ENCODE data around the gene LIMS2. TPM values are rescaled to one million over a fixed set of nuclear protein-coding genes. Genes with fewer than 3 reads are reported as not detected.
A peak's percentile ranks its signal among the peaks of the same experiment; 100 is the strongest.

The LIMS2 gene
- total and polyA plus RNA-seq, 5 donors, result 163 to 224 (median 200) TPM

DNA sequence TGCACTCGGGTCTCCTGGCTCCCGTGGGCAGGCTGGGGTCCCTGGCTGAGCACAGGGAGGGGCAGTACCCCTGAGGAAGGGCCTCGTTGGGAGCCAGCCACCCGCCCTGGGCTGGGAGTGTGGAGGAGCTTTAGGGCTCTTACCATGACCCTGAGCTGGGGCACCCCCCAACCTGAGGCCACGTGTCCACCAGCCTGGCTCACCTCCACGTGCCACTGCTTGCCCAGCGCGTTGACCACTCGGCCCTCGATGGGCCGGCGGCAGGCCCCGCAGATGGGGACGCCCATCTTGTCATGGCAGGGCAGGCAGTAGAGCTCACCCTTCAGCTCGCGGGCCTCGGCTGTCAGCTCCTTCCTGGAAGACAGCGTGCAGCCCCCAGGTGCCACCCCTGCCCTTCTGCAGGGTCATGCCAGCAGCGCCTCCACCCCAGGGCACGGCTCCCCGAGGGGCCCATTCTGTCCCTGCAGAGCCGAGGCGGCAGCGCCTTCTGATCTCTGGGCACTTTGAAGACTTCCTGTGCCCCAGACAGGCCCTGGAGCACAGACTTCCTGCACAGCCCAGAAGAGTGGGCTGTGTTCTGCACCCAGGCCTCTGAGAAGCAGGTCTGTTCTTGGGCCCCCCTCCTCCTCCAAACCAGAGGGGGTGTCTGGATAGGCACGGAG is 33.4 kb downstream of the LIMS2 start:
- peak; percentile 12 to 65 (median 63) for DNase-seq
- intact Hi-C loops (cut with DNase I), result no loop called here
- H3K4me3 ChIP-seq (ENCODE audit: low read length), result no peak overlapping the region
- no peaks in the 10 kb centered on the region for H3K27me3 ChIP-seq (ENCODE audit: control insufficient read depth, insufficient read depth)
- H3K9me3 ChIP-seq (ENCODE audit: control insufficient read depth, low read length), result no peaks in the 10 kb centered on the region
- WGBS, result 68% methylated on average over 25 of the region's 25 CpGs
- no peak for ATAC-seq
- H3K27ac ChIP-seq (ENCODE audit: low read length), result no peak overlapping the region
- peaks cover 5% of the 10 kb centered on the region for H3K4me1 ChIP-seq (ENCODE audit: control insufficient read depth, insufficient read depth, low read length)

DNA sequence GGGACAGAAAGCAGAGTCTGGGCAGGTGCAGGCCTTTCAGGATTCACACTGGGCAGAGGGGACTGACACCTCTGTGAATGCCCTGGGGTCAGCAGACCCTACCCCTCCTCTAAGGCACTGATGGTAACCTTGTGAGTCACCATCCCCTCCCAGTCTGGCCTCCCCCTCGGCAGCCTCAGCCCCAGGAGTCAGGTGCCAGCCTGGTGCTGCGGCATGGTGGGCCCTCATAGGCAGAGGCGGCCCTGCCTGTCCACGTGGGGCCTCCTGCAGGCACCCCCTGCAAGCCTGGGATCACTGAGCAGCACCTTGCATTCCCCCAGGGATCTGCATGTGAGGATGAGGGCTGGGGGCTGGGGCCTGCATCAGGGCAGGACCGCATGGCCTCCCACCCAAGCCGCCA is 34.2 kb downstream of the LIMS2 start:
- DNase-seq (peak in 2 of 3 donors; percentile 42 to 43), ATAC-seq (no peak)
- 90% methylated on average over 6 of the region's 6 CpGs for WGBS
- Histone ChIP-seq H3K9me3 (ENCODE audit: control insufficient read depth, low read length) (no peaks in the 10 kb centered on the region), H3K4me3 (ENCODE audit: low read length) (no peak overlapping the region), H3K27ac (ENCODE audit: low read length) (no peak overlapping the region), H3K27me3 (ENCODE audit: control insufficient read depth, insufficient read depth) (no peaks in the 10 kb centered on the region), H3K4me1 (ENCODE audit: control insufficient read depth, insufficient read depth, low read length) (peaks cover 3% of the 10 kb centered on the region)
- intact Hi-C loops (cut with DNase I), result no loop called here

DNA sequence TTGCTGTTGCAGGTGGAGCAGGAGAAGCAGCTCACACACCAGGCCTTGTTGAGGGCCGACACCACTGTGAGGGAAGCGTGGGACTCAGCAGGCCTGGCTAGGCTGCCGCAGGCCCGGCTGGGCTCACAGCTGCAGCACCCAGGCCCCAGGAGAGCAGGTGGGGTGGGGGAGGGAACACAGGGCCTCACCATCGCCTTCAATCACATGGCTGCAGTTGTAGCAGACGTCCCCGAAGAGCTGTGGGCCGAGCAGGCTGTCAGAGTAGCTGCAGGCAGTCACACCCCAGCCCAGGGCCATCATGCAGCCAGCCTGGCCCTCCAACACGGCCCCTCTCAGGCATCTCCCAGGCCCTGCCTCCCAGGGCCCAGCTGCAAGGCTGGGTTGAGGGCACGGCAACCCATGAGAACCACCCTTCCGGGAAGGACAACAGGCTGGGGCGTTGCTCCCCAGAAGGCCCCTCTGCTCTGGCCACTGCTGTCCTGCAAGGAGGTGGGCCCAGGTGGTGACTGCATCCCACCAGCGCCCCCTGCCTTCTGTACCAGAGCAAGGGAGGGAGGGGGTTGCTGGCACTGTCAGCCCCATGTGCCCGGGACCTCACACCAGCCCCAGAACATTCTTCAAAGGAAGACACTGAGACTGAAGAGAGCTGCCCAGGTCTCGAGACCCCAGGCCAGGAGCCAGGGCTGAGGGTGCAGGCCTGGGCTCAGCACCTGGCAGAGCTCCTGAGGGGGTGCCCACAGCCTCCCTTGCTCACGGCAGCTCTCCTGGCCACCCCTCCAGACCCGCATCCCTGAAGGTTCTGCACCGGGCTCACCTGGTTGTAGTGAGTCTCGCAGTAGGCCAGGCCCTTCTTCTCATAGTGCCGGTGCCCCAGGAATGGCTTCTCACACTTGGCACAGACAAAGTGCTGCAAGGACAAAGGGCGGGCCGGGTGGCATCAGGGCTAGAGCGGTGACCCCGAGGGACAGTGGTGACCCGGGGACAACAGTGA is 35.0 kb downstream of the LIMS2 start:
- intact Hi-C loops (cut with DNase I), result no loop called here
- Histone ChIP-seq H3K9me3 (ENCODE audit: control insufficient read depth, low read length) (no peaks in the 10 kb centered on the region), H3K4me1 (ENCODE audit: control insufficient read depth, insufficient read depth, low read length) (peaks cover 3% of the 10 kb centered on the region), H3K27ac (ENCODE audit: low read length) (no peak overlapping the region), H3K4me3 (ENCODE audit: low read length) (no peak overlapping the region), H3K27me3 (ENCODE audit: control insufficient read depth, insufficient read depth) (no peaks in the 10 kb centered on the region)
- DNase-seq (peak in 2 of 3 donors; percentile 57 to 59), ATAC-seq (no peak)
- WGBS, result 77% methylated on average over 25 of the region's 25 CpGs

DNA sequence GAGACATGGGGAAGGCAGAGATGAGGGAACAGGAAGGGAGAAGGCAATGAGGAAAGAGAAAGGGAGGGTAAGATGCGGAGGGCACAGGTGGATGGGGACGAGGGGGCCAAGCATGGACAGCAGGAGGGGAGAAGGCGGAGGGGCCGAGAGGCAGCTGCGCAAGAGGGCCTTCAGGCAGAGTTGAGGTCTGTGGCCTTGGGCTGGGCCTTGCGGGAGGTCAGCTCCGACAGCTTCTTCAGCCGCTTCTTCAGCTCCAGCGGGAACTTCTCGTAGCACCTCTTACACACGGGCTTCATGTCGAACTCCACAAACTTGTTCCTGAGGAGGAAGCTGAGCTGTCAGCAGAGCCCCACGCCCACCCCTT is 36.2 kb downstream of the LIMS2 start:
- DNase-seq, result peak in 1 of 3 donors; percentile 43
- WGBS, result 93% methylated on average over 13 of the region's 13 CpGs
- no peak overlapping the region for H3K4me3 ChIP-seq (ENCODE audit: low read length)
- H3K27me3 ChIP-seq (ENCODE audit: control insufficient read depth, insufficient read depth), result no peaks in the 10 kb centered on the region
- no peak for ATAC-seq
- H3K4me1 ChIP-seq (ENCODE audit: control insufficient read depth, insufficient read depth, low read length), result peaks cover 5% of the 10 kb centered on the region
- H3K9me3 ChIP-seq (ENCODE audit: control insufficient read depth, low read length), result no peaks in the 10 kb centered on the region
- no peak overlapping the region for H3K27ac ChIP-seq (ENCODE audit: low read length)
- intact Hi-C loops (cut with DNase I), result no loop called here

DNA sequence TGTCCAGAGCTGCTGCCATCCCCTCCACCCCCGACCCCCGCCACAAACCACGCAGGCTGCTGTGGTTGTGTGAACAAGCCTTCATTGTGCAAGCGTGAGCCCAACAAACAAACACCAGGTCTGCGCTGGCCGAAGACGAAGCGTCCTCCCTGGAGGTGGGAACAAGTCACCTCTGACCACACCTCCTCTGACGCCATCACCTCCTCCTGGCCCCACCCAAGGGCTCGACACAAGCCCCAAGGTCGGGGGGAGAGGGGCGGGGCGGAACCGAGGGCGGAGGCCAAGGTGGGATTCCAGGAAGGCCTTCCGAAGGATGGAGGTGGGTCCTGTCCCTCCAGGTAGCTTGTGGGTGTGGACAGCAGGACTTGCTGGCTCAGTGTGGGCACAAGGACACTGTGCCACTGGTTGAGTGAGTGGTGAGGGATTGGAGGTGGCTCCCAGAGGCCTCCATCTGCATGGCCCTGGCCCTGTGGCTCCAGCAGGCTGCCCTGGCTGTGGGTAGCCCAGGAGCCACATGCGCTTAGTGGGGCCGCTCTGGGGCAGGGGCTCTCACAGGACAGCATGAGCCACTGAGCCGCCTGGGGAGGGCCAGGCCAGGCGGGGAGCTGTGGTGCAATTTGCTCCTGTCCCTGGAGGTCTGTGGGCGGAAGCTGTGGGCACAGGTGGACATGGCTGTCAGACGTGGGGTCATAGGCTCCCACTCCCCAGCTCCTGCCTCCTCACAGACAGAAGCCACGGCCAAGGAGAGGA is 36.8 kb downstream of the LIMS2 start:
- H3K27me3 ChIP-seq (ENCODE audit: control insufficient read depth, insufficient read depth), result no peaks in the 10 kb centered on the region
- H3K4me1 ChIP-seq (ENCODE audit: control insufficient read depth, insufficient read depth, low read length), result peaks cover 9% of the 10 kb centered on the region
- 66% methylated on average over 23 of the region's 23 CpGs for WGBS
- ATAC-seq, result peak in 1 of 2 donors; percentile 24
- H3K4me3 ChIP-seq (ENCODE audit: low read length), result no peak overlapping the region
- H3K27ac ChIP-seq (ENCODE audit: low read length), result peak overlapping the region; percentile 71
- peak in 2 of 3 donors; percentile 72 to 80 for DNase-seq
- H3K9me3 ChIP-seq (ENCODE audit: control insufficient read depth, low read length), result no peaks in the 10 kb centered on the region
- intact Hi-C loops (cut with DNase I), result no loop called here

DNA sequence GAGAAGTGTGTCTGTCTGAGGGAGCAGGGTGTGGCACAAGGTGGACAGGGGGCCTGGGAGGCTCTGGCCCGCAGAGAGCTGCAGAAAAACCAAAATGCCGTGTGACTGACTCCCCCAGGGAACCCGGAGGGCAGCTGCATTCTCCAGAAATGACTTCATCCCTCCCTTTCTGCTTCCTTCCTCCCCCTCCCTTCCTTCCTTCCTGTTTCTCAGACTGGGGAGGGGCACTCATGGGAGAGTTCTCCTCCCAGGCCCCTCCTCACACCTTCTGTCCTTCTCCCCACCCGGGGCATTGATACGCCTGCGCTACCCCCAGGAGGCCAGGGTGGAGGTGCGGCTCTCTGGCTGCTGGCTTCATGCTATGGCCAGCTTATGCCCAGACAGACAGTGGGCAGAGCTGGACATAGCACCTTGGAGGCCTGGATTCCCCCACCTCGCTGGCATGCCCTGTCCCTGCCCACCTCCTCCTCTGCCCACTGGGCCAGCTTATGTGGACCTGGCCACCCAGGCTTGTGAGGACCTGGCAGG is 37.5 kb downstream of the LIMS2 start:
- peak overlapping the region; percentile 71 for H3K27ac ChIP-seq (ENCODE audit: low read length)
- DNase-seq, result peak; percentile 73 to 81 (median 76)
- ATAC-seq, result peak; percentile 28 to 45
- WGBS, result 25% methylated on average over 8 of the region's 8 CpGs
- no peaks in the 10 kb centered on the region for H3K9me3 ChIP-seq (ENCODE audit: control insufficient read depth, low read length)
- peaks cover 10% of the 10 kb centered on the region for H3K4me1 ChIP-seq (ENCODE audit: control insufficient read depth, insufficient read depth, low read length)
- H3K4me3 ChIP-seq (ENCODE audit: low read length), result no peak overlapping the region
- H3K27me3 ChIP-seq (ENCODE audit: control insufficient read depth, insufficient read depth), result no peaks in the 10 kb centered on the region
- intact Hi-C loops (cut with DNase I), result no loop called here

DNA sequence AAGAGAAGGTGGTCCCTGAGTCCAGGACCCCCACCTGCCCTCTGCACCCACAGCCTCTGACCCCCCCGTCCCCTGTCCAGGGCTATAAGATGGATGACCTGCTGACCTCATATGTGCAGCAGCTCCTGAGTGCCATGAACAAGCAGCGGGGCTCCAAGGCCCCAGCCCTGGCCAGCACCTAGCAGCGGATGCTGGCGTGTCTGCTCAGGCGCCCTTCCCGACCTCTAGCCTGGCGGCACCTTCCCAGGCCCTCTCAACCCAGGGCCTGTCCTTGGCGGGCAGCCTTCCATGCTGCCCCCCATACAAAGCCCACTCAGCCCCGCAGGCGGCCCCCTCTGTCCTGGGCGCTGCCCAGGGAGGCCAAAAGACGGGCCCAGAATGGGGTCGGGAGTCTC is 38.1 kb downstream of the LIMS2 start:
- ATAC-seq, result peak; percentile 1 to 2
- 55% methylated on average over 13 of the region's 13 CpGs for WGBS
- Histone ChIP-seq H3K27ac (ENCODE audit: low read length) (peak overlapping the region; percentile 16), H3K4me3 (ENCODE audit: low read length) (no peak overlapping the region), H3K4me1 (ENCODE audit: control insufficient read depth, insufficient read depth, low read length) (peaks cover 13% of the 10 kb centered on the region), H3K27me3 (ENCODE audit: control insufficient read depth, insufficient read depth) (no peaks in the 10 kb centered on the region), H3K9me3 (ENCODE audit: control insufficient read depth, low read length) (no peaks in the 10 kb centered on the region)
- intact Hi-C loops (cut with DNase I), result no loop called here
- peak in 2 of 3 donors; percentile 53 to 76 for DNase-seq

DNA sequence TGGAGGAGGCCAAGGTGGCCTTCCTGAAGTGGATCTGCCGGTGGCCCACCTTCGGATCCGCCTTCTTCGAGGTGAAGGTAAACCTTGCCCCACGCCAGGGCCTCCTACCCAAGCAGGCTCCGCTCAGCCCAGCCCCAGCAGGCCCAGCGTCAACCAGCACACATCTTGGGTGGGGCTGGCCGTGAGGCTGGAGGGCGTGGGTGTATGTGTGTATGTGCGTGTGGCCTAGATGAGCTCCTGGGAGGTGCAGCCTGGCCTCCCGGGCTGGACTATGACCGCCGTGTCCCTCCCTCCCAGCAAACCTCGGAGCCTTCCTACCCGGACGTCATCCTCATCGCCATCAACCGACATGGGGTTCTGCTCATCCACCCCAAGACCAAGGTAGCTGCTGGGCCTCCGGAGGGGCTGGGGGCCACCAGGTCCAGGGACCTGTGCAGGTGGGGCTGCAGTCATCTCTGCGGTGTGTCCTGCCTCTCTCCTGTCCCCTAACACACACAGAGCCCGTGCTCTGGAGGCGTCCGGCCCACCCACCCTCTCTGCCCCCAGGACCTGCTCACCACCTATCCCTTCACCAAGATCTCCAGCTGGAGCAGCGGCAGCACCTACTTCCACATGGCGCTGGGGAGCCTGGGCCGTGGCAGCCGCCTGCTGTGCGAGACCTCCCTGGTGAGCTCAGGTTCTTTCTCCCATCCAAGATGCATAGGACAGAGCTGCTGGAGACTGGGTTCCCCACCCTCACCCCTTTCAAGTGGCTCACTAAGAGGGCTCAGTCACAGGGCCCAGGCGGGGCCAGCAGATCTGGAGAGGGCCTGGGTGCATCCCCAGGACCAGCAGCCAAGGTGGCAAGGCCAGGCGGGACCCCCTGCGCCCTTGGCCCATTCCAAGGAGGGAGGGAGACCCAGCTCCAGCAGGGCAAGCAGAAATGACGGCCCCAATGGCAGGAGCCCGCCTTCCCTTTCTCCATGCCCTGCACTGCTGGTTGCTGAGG is 38.8 kb downstream of the LIMS2 start:
- H3K27me3 ChIP-seq (ENCODE audit: control insufficient read depth, insufficient read depth), result no peaks in the 10 kb centered on the region
- intact Hi-C loops (cut with DNase I), result no loop called here
- peak; percentile 25 to 64 (median 61) for DNase-seq
- H3K4me3 ChIP-seq (ENCODE audit: low read length), result no peak overlapping the region
- peak overlapping the region; percentile 16 for H3K27ac ChIP-seq (ENCODE audit: low read length)
- peaks cover 14% of the 10 kb centered on the region for H3K4me1 ChIP-seq (ENCODE audit: control insufficient read depth, insufficient read depth, low read length)
- no peak for ATAC-seq
- WGBS, result 89% methylated on average over 33 of the region's 33 CpGs
- no peaks in the 10 kb centered on the region for H3K9me3 ChIP-seq (ENCODE audit: control insufficient read depth, low read length)

DNA sequence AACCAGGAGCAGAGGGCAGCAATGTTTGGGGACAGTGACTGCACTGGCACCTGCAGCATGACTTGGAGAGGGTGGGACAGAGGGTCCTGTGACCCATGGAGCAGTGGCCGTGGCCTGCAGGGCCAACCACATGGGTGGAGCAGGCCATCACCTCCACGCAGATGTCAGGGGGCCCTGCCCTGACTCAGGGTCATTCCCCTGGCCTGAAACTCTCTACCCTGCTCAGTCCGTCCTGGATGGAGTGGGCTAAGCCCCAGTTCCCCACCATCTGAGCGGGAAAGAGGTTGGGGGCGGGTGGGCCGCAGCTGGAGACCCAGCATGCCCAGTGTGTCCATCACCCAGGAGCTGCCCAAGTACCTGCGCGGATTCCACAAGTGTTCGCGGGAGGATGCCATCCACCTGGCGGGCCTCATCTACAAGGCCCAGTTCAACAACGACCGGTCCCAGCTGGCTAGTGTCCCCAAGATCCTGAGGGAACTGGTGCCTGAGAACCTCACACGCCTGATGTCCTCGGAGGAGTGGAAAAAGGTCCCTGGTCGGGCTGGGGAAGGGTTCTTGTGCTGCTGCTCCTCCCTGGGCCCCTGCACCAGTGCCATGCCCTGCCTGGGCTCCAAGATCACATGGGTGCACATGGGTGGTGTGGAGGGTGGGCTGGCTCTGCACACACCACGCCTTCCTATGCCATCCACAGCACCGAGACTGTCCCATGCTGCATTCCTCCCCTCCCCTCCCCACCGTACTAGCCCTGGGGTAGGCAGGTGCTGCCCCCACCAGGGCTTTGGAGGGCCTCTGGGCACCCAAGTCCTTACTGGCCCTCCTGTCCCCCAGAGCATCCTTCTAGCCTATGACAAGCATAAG is 39.7 kb downstream of the LIMS2 start:
- H3K9me3 ChIP-seq (ENCODE audit: control insufficient read depth, low read length), result no peaks in the 10 kb centered on the region
- peak; percentile 24 to 63 (median 58) for DNase-seq
- intact Hi-C loops (cut with DNase I), result no loop called here
- ATAC-seq, result no peak
- WGBS, result 93% methylated on average over 19 of the region's 19 CpGs
- H3K27ac ChIP-seq (ENCODE audit: low read length), result no peak overlapping the region
- no peak overlapping the region for H3K4me3 ChIP-seq (ENCODE audit: low read length)
- H3K4me1 ChIP-seq (ENCODE audit: control insufficient read depth, insufficient read depth, low read length), result peaks cover 14% of the 10 kb centered on the region
- H3K27me3 ChIP-seq (ENCODE audit: control insufficient read depth, insufficient read depth), result no peaks in the 10 kb centered on the region
